Tibial nerve (tissue), 4 donors: ENCODE measurements around the gene KRTAP3-3. TPM values are rescaled to one million over a fixed set of nuclear protein-coding genes. Genes with fewer than 3 reads are reported as not detected.

Source experiments
- DNase-seq, 2 donors: peaks; one replicate each; pipeline ENCODE4 v3.0.0-alpha.2; 2019; ENCODE audit warnings: low spot score in 2 of 2
- H3K27ac ChIP-seq, 4 donors: fragments of 200-600 bp; sonication (generic) in 3 of 4; one replicate each; pipeline ENCODE4 v1.5.1; 2017 to 2019; ENCODE audit warnings: mild to moderate bottlenecking in 1 of 4
- H3K27me3 ChIP-seq, 2 donors: fragments of 200-600 bp; sonication (generic) in 1 of 2; one replicate each; pipeline versions ENCODE4 v1.5.1 to v1.6.0; 2017 to 2019
- H3K36me3 ChIP-seq, 3 donors: fragments of 200-600 bp; sonication (generic); one replicate each; pipeline ENCODE4 v1.5.1; 2018 to 2019
- H3K4me1 ChIP-seq, 4 donors: fragments of 200-600 bp; sonication (generic) in 3 of 4; one replicate each; pipeline ENCODE4 v1.5.1; 2017 to 2019
- H3K4me3 ChIP-seq, 4 donors: fragments of 200-600 bp; sonication (generic) in 3 of 4; one replicate each; pipeline ENCODE4 v1.5.1; 2017 to 2019; ENCODE audit warnings: mild to moderate bottlenecking in 1 of 4, moderate library complexity in 1 of 4
- H3K9me3 ChIP-seq, 4 donors: fragments of 200-600 bp; sonication (generic) in 3 of 4; one replicate each; pipeline ENCODE4 v1.5.1; 2017 to 2019
- EP300 ChIP-seq, 2 donors: sonication (generic); formaldehyde crosslinking; IDR thresholded peaks; one replicate each; pipeline ENCODE4 v1.6.1; 2017; ENCODE audit warnings: antibody characterized with exemption in 2 of 2, mild to moderate bottlenecking in 1 of 2
- POLR2A ChIP-seq, 2 donors: fragments of 450-650 bp; IDR thresholded peaks; one replicate each; pipeline ENCODE4 v1.6.1; 2017; ENCODE audit warnings: antibody characterized with exemption in 2 of 2, mild to moderate bottlenecking in 2 of 2, moderate library complexity in 2 of 2
- WGBS, 2 donors: methylation state at CpG; one replicate each; pipeline ENCODE4 v1.1.5; 2018; 5-methylcytosine and 5-hydroxymethylcytosine counted together
- small RNA-seq: library from RNA; depleted of rRNA; stranded (forward); fragments of <200 nt; gene quantifications from one replicate; pipeline ENCODE3, GENCODE V24; 2016
- total RNA-seq, 4 donors: library from RNA; depleted of rRNA; stranded (reverse); fragments of >200 nt; gene quantifications; one replicate each; pipeline ENCODE4 v1.1.0, GENCODE V29; 2016
- TF ChIP-seq, protein P1 (sequence below), 5 experiments: fragments of 200-600 bp in 3 of 5; fragments of 450-650 bp in 2 of 5; sonication (generic) in 3 of 5; IDR thresholded peaks; one replicate each; pipeline ENCODE4 v1.5.1; 2016 to 2019; ENCODE audit warnings: antibody characterized with exemption in 5 of 5, mild to moderate bottlenecking in 3 of 5, moderate library complexity in 2 of 5

The KRTAP3-3 gene
- total RNA-seq, 4 donors from 2014 or later = not detected

DNA sequence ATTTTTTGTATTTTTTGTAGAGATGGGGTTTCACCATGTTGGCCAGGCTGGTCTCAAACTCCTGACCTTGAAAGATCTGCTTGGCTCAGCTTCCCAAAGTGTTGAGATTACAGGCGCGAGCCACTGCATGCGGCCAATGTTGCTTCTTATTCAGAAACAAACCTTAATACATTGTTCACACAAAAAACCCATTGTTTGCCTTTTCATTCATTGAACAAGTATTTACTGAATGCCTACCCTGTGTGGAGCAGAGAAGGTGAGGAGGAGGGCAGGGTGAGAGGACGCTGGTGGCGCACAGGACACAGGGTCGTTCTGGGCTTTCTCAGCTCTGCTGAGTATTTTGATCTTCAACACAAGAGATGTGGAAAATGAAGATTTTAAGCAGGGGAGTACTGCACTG is 48.5 kb downstream of the KRTAP3-3 start:
- Histone ChIP-seq H3K36me3 (no peaks in the 10 kb centered on the region), H3K9me3 (no peaks in the 10 kb centered on the region), H3K4me1 (peaks cover 0 to 11% (median 0%) of the 10 kb centered on the region in 4 donors), H3K27me3 (no peaks in the 10 kb centered on the region), H3K27ac (no peak overlapping the region), H3K4me3 (no peak overlapping the region)
- TF ChIP-seq, protein P1, sequence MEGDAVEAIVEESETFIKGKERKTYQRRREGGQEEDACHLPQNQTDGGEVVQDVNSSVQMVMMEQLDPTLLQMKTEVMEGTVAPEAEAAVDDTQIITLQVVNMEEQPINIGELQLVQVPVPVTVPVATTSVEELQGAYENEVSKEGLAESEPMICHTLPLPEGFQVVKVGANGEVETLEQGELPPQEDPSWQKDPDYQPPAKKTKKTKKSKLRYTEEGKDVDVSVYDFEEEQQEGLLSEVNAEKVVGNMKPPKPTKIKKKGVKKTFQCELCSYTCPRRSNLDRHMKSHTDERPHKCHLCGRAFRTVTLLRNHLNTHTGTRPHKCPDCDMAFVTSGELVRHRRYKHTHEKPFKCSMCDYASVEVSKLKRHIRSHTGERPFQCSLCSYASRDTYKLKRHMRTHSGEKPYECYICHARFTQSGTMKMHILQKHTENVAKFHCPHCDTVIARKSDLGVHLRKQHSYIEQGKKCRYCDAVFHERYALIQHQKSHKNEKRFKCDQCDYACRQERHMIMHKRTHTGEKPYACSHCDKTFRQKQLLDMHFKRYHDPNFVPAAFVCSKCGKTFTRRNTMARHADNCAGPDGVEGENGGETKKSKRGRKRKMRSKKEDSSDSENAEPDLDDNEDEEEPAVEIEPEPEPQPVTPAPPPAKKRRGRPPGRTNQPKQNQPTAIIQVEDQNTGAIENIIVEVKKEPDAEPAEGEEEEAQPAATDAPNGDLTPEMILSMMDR (IDR thresholded peaks at IDR 0.05) = no peak
- no peak for TF ChIP-seq POLR2A (IDR thresholded peaks at IDR 0.05)
- TF ChIP-seq EP300 (IDR thresholded peaks at IDR 0.05) = no peak
- 40 to 45% methylated on average over 6 of the region's 6 CpGs for WGBS, 2 donors
- no peak for DNase-seq

DNA sequence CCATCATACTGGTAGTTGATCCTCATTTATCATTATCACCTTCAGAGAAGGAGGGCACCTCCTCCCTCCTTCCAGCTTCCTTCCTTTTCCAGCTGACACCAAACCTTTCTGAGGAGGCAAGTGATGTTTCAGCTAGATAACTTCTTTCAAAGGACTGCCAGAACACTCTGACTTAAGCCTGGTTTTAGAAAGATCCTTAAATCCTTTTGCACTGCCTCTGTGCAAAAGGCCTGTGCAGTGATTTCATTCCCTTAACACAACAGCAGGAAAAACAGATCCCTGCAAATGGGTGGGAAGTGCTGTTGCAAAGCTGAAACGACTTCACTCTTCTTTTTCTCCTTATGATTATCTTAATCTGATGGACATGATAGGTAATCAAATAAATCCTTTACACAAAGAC is 49.4 kb downstream of the KRTAP3-3 start:
- DNase-seq = no peak
- Histone ChIP-seq H3K9me3 (no peaks in the 10 kb centered on the region), H3K27me3 (no peaks in the 10 kb centered on the region), H3K36me3 (no peaks in the 10 kb centered on the region), H3K4me1 (peaks cover 0 to 6% (median 0%) of the 10 kb centered on the region in 4 donors), H3K4me3 (no peak overlapping the region), H3K27ac (no peak overlapping the region)
- 25 to 48% methylated on average over 1 of the region's 1 CpG for WGBS, 2 donors
- TF ChIP-seq POLR2A (IDR thresholded peaks at IDR 0.05) = no peak
- no peak for TF ChIP-seq EP300 (IDR thresholded peaks at IDR 0.05)
- TF ChIP-seq, protein P1 (IDR thresholded peaks at IDR 0.05) = no peak

Small RNAs within 50 kb of the gene (small RNA-seq; reads per million reads assigned to genes)
- gene KRTAP3-4P = not detected

Other genes with a start within 250 kb of the KRTAP3-3 start
- under 1 TPM in 3 of 4 donors, not detected in 1; 0.22 to 0.84 (median 0.39) TPM for gene KRT25, start 238.8 kb downstream of the KRTAP3-3 start, total RNA-seq
- not detected for gene KRT26, start 222.0 kb downstream of the KRTAP3-3 start, total RNA-seq
- not detected for gene KRT27, start 211.6 kb downstream of the KRTAP3-3 start, total RNA-seq
- not detected for gene KRT28, start 194.2 kb downstream of the KRTAP3-3 start, total RNA-seq
- gene KRT10, start 171.6 kb downstream of the KRTAP3-3 start, total RNA-seq = 10 to 100 TPM in 3 of 4 donors, 1 to 10 TPM in 1; 8.0 to 13.4 (median 11.3) TPM
- not detected for gene KRT12, start 126.9 kb downstream of the KRTAP3-3 start, total RNA-seq
- gene KRT20, start 108.9 kb downstream of the KRTAP3-3 start, total RNA-seq = not detected
- not detected for gene KRT23, start 56.5 kb downstream of the KRTAP3-3 start, total RNA-seq
- not detected for gene KRT39, start 27.2 kb downstream of the KRTAP3-3 start, total RNA-seq
- gene KRT40, start 9.8 kb downstream of the KRTAP3-3 start, total RNA-seq = not detected
- gene KRTAP3-2, start 5.7 kb upstream of the KRTAP3-3 start, total RNA-seq = not detected
- gene KRTAP3-1, start 15.0 kb upstream of the KRTAP3-3 start, total RNA-seq = not detected
- gene KRTAP1-5, start 33.0 kb upstream of the KRTAP3-3 start, total RNA-seq = under 1 TPM in 1 of 4 donors, not detected in 3; 0.60 TPM
- not detected for gene KRTAP1-4, start 36.0 kb upstream of the KRTAP3-3 start, total RNA-seq
- gene KRTAP1-3, start 40.7 kb upstream of the KRTAP3-3 start, total RNA-seq = not detected
- gene KRTAP1-1, start 47.3 kb upstream of the KRTAP3-3 start, total RNA-seq = not detected
- gene KRTAP2-1, start 53.2 kb upstream of the KRTAP3-3 start, total RNA-seq = not detected
- not detected for gene KRTAP2-2, start 61.1 kb upstream of the KRTAP3-3 start, total RNA-seq
- not detected for gene KRTAP2-3, start 66.0 kb upstream of the KRTAP3-3 start, total RNA-seq
- not detected for gene KRTAP2-4, start 71.7 kb upstream of the KRTAP3-3 start, total RNA-seq
- not detected for gene KRTAP4-7, start 90.0 kb upstream of the KRTAP3-3 start, total RNA-seq
- gene KRTAP4-8, start 104.0 kb upstream of the KRTAP3-3 start, total RNA-seq = not detected
- gene KRTAP4-16, start 108.0 kb upstream of the KRTAP3-3 start, total RNA-seq = not detected
- not detected for gene KRTAP4-9, start 111.2 kb upstream of the KRTAP3-3 start, total RNA-seq
- not detected for gene KRTAP4-11, start 124.2 kb upstream of the KRTAP3-3 start, total RNA-seq
- not detected for gene KRTAP4-12, start 130.0 kb upstream of the KRTAP3-3 start, total RNA-seq
- gene KRTAP4-6, start 146.4 kb upstream of the KRTAP3-3 start, total RNA-seq = not detected
- gene KRTAP4-5, start 155.7 kb upstream of the KRTAP3-3 start, total RNA-seq = not detected
- not detected for gene KRTAP4-4, start 166.6 kb upstream of the KRTAP3-3 start, total RNA-seq
- not detected for gene KRTAP4-3, start 174.1 kb upstream of the KRTAP3-3 start, total RNA-seq
- gene KRTAP4-2, start 184.1 kb upstream of the KRTAP3-3 start, total RNA-seq = not detected
- not detected for gene KRTAP4-1, start 190.7 kb upstream of the KRTAP3-3 start, total RNA-seq
- not detected for gene KRTAP9-1, start 195.7 kb upstream of the KRTAP3-3 start, total RNA-seq
- gene KRTAP9-2, start 232.5 kb upstream of the KRTAP3-3 start, total RNA-seq = not detected
- gene KRTAP9-3, start 238.3 kb upstream of the KRTAP3-3 start, total RNA-seq = not detected
- gene KRTAP9-8, start 243.8 kb upstream of the KRTAP3-3 start, total RNA-seq = not detected